WI38 (cell line): ENCODE data around the gene WIPF2.

Experiments
- H3K4me3 ChIP-seq: 2 replicates; pipeline ENCODE4 v1.5.1; 2011; ENCODE audit warnings: low read depth, mild to moderate bottlenecking, control low read depth, low read length
- CTCF ChIP-seq: IDR thresholded peaks from 2 replicates; pipeline ENCODE4 v1.5.1; 2012; ENCODE audit warnings: low read depth, mild to moderate bottlenecking, control low read depth, low read length

Gene WIPF2

GRCh38 chr17:40283662-40284061 is 64.6 kb downstream of the WIPF2 start:
- no peak for TF ChIP-seq CTCF
- peak overlapping the region; percentile 50 for H3K4me3 ChIP-seq

GRCh38 chr17:40284085-40284713 is 65.1 kb downstream of the WIPF2 start:
- H3K4me3 ChIP-seq, result peak overlapping the region; percentile 50
- TF ChIP-seq CTCF, result peak; percentile 23; the same call in 1 of the 2 replicates

GRCh38 chr17:40286473-40286872 is 67.4 kb downstream of the WIPF2 start:
- H3K4me3 ChIP-seq, result no peak overlapping the region

GRCh38 chr17:40287159-40287493 is 68.0 kb downstream of the WIPF2 start:
- no peak overlapping the region for H3K4me3 ChIP-seq
- TF ChIP-seq CTCF, result no peak

More at GRCh38 chr17:40286473-40286872, 67.4 kb downstream of the WIPF2 start:
- no peak for TF ChIP-seq CTCF

GRCh38 chr17:40287494-40288369 is 68.6 kb downstream of the WIPF2 start, which contains the start of gene CDC6:
Gene CDC6, plus strand, starts transcription at chr17:40287879. Its CDS starts 1,542 bp downstream, at chr17:40289421.
- TF ChIP-seq CTCF, result no peak
- peak within 1 kb of the TSS; percentile 70 for H3K4me3 ChIP-seq

- peak; percentile 41; the same call in 1 of the 2 replicates for TF ChIP-seq CTCF
- no peak overlapping the region for H3K4me3 ChIP-seq
Measured at GRCh38 chr17:40290629-40291280, 71.7 kb downstream of the WIPF2 start.
